ENCODE measurements around the gene EML5. TPM values are rescaled to one million over a fixed set of nuclear protein-coding genes. Genes with fewer than 3 reads are reported as not detected.
A peak's percentile ranks its signal among the peaks of the same experiment; 100 is the strongest.

EML5 gene
- total RNA-seq, 4 donors from 2014 or later: 0.42 to 3.3 (median 1.2) TPM

- no peaks in the 10 kb centered on the region for H3K9me3 ChIP-seq
- H3K4me1 ChIP-seq: peaks cover 27% of the 10 kb centered on the region
- no peak overlapping the region for H3K27ac ChIP-seq
- H3K27me3 ChIP-seq: no peaks in the 10 kb centered on the region
- WGBS: 95% methylated on average over 5 of the region's 5 CpGs
- H3K36me3 ChIP-seq: peaks cover 25% of the 10 kb centered on the region
- TF ChIP-seq POLR2AphosphoS5 (IDR thresholded peaks at IDR 0.05) (no peak), CTCF (IDR thresholded peaks at IDR 0.05) (no peak), EP300 (IDR thresholded peaks at IDR 0.05) (no peak), POLR2A (IDR thresholded peaks at IDR 0.05) (no peak)
- H3K4me3 ChIP-seq: no peak overlapping the region
- no peak for DNase-seq (ENCODE audit: low spot score in 2 of 2)
These were observed 227.3 kb downstream of the EML5 start for GRCh38 chr14:88565427-88565826.

GRCh38 chr14:88563845-88564244 lies 228.9 kb downstream of the EML5 start:
- Histone ChIP-seq H3K4me1 (peaks cover 27% of the 10 kb centered on the region), H3K27me3 (no peaks in the 10 kb centered on the region), H3K4me3 (peak overlapping the region; percentile 93), H3K36me3 (peaks cover 12% of the 10 kb centered on the region), H3K9me3 (no peaks in the 10 kb centered on the region), H3K27ac (peak overlapping the region; percentile 92)
- no peak for DNase-seq (ENCODE audit: low spot score in 2 of 2)
- TF ChIP-seq EP300 (IDR thresholded peaks at IDR 0.05) (no peak), CTCF (IDR thresholded peaks at IDR 0.05) (no peak), POLR2AphosphoS5 (IDR thresholded peaks at IDR 0.05) (no peak), POLR2A (IDR thresholded peaks at IDR 0.05) (no peak)
- 25% methylated on average over 7 of the region's 7 CpGs for WGBS

DNA sequence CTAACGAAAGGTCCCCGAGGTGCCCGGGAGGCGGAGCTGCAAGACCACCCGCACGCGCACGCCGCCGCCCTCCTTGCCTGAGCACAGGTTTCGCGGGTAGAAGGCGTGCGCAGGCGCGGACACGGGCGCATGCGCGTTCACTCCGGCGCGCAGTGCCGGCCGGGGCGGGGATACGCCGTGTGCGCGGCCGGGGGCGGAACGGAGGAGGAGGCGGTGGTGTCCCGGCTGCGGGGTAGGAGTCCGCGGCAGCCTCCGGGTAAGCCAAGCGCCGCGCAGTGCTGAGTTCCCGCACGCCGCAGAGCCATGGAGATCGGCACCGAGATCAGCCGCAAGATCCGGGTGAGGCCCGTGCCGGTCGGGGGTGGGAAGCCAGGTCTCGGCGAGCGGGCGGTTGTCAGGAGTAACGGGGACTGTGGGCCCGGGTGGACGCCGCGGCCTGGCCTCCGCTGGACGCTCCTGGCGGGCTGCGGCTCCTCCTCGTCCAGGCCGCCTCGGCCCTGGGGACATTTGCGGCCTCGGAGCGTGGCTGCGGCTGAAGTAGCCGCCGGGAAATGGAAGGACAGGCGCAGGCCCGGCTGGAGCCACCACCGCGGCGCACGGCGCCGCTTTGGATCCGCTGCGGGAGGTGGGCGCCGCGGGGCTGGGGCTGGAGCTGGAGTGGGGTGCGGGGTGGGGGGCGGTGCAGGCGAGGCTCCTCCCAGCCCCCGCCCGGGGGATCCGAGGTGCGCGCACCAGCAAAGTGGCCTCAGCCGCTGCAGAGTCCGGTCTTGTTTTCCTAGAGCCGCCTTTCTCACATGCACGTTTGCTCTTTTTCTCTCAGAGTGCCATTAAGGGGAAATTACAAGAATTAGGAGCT lies 229.7 kb downstream of the EML5 start, which contains the start of gene ZC3H14:
Gene ZC3H14 (plus strand): TSS at position 207 of the 856 bp plus-strand sequence. CDS start 97 bp downstream, at position 304.
- Histone ChIP-seq H3K4me3 (peak within 1 kb of the TSS; percentile 93), H3K4me1 (peaks cover 27% of the 10 kb centered on the region), H3K27me3 (no peaks in the 10 kb centered on the region), H3K36me3 (peaks cover 5% of the 10 kb centered on the region), H3K9me3 (no peaks in the 10 kb centered on the region), H3K27ac (peak within 1 kb of the TSS; percentile 92)
- TF ChIP-seq CTCF (IDR thresholded peaks at IDR 0.05) (no peak), POLR2A (IDR thresholded peaks at IDR 0.05) (peak; percentile 36 to 68), POLR2AphosphoS5 (IDR thresholded peaks at IDR 0.05) (peak in 1 of 3 donors; percentile 52)
- DNase-seq (ENCODE audit: low spot score in 2 of 2): peak; percentile 88 to 89
- under 1% methylated on average over 32 of the region's 99 CpGs for WGBS

DNA sequence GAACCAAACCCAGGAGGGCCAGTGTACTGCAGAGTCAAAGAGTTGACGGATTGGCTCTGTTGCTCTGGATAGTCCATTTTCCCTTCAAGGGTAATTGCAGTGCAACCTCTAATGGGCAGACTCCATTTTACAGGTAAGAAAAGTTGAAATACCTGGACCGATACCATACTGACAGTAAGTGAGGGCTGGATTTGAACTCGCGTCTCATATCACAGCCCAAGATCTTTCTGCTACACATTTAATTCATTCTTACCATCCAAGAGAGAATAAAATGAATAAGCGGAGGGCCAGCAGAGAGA lies 230.3 kb downstream of the EML5 start:
- 24% methylated on average over 5 of the region's 5 CpGs for WGBS
- Histone ChIP-seq H3K4me1 (peaks cover 27% of the 10 kb centered on the region), H3K36me3 (no peaks in the 10 kb centered on the region), H3K27ac (peak overlapping the region; percentile 92), H3K4me3 (peak overlapping the region; percentile 93), H3K9me3 (no peaks in the 10 kb centered on the region), H3K27me3 (no peaks in the 10 kb centered on the region)
- no peak for TF ChIP-seq POLR2A (IDR thresholded peaks at IDR 0.05)
- no peak for TF ChIP-seq EP300 (IDR thresholded peaks at IDR 0.05)
- TF ChIP-seq CTCF (IDR thresholded peaks at IDR 0.05): no peak
- TF ChIP-seq POLR2AphosphoS5 (IDR thresholded peaks at IDR 0.05): no peak
- no peak for DNase-seq (ENCODE audit: low spot score in 2 of 2)

Other genes starting within 250 kb of the EML5 start
- 10 to 100 TPM; 33.2 to 71.1 (median 39.9) TPM for gene PTPN21, start 237.9 kb downstream of the EML5 start, total RNA-seq
- 10 to 100 TPM; 49.2 to 83.6 (median 59.9) TPM for gene ZC3H14, start 229.9 kb downstream of the EML5 start, total RNA-seq
- 10 to 100 TPM; 10.5 to 18.2 (median 12.1) TPM for gene TTC8, start 31.7 kb upstream of the EML5 start, total RNA-seq